ENCODE results near the gene LGALSL. TPM values are rescaled to one million over a fixed set of nuclear protein-coding genes. Genes with fewer than 3 reads are reported as not detected.

The LGALSL gene
- total and polyA plus RNA-seq, 9 of the 15 experiments (the other 6 are each of a cell fraction or from before 2014, with no cell fraction given): 0.04 to 0.29 (median 0.14) TPM; not detected in 3

- no peak for TF ChIP-seq HDAC8 (tag; IDR thresholded peaks at IDR 0.05)
- TF ChIP-seq ZNF41 (CRISPR knock-in tag; conservative IDR thresholded peaks at IDR 0.05): no peak
- TF ChIP-seq ZNF644 (tag; IDR thresholded peaks at IDR 0.05; ENCODE audit: low read depth): no peak
- TF ChIP-seq BDP1 (IDR thresholded peaks at IDR 0.05; ENCODE audit: insufficient read depth, insufficient read length): no peak
- no peak for TF ChIP-seq HOXB6 (CRISPR knock-in tag; IDR thresholded peaks at IDR 0.05; ENCODE audit: borderline replicate concordance)
- TF ChIP-seq ARID3B (CRISPR knock-in tag; IDR thresholded peaks at IDR 0.05; ENCODE audit: borderline replicate concordance): no peak
- no peak for TF ChIP-seq MNT (conservative IDR thresholded peaks at IDR 0.05)
- no peak for TF ChIP-seq ZNF175 (CRISPR knock-in tag; IDR thresholded peaks at IDR 0.05; ENCODE audit: low read depth)
- no peak for TF ChIP-seq ZNF217 (CRISPR knock-in tag; IDR thresholded peaks at IDR 0.05)
- TF ChIP-seq XRCC5 (IDR thresholded peaks at IDR 0.05; ENCODE audit: low read depth, low read length): no peak
- TF ChIP-seq ETV6 (IDR thresholded peaks at IDR 0.05; ENCODE audit: borderline replicate concordance in 1 of 2, low read depth in 2 of 2, low read length in 1 of 2): no peak
- TF ChIP-seq ETV6 (CRISPR knock-in tag; IDR thresholded peaks at IDR 0.05; ENCODE audit: borderline replicate concordance): no peak
- TF ChIP-seq, protein P1, sequence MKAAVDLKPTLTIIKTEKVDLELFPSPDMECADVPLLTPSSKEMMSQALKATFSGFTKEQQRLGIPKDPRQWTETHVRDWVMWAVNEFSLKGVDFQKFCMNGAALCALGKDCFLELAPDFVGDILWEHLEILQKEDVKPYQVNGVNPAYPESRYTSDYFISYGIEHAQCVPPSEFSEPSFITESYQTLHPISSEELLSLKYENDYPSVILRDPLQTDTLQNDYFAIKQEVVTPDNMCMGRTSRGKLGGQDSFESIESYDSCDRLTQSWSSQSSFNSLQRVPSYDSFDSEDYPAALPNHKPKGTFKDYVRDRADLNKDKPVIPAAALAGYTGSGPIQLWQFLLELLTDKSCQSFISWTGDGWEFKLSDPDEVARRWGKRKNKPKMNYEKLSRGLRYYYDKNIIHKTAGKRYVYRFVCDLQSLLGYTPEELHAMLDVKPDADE (conservative IDR thresholded peaks at IDR 0.05; ENCODE audit: control insufficient read depth, low read depth, low read length): no peak
- TF ChIP-seq JUN (IDR thresholded peaks at IDR 0.05; ENCODE audit: borderline replicate concordance, low read depth, low read length): no peak
- no peak for TF ChIP-seq JUN (CRISPR knock-in tag; IDR thresholded peaks at IDR 0.05; ENCODE audit: borderline replicate concordance)
- no peak for TF ChIP-seq MYNN (IDR thresholded peaks at IDR 0.05)
- no peak for TF ChIP-seq MYNN (CRISPR knock-in tag; IDR thresholded peaks at IDR 0.05)
- no peak for TF ChIP-seq RERE (CRISPR knock-in tag; IDR thresholded peaks at IDR 0.05; ENCODE audit: borderline replicate concordance)
- no peak for TF ChIP-seq JUND (IDR thresholded peaks at IDR 0.05; ENCODE audit: borderline replicate concordance, low read depth, low read length)
- no peak for TF ChIP-seq JUND (tag; IDR thresholded peaks at IDR 0.05; ENCODE audit: borderline replicate concordance, low read depth, low read length)
Observed at GRCh38 chr2:64456293-64456692, 2.3 kb downstream of the LGALSL start (continued).

Measured in K562 (cell line).